HG03066 (cell line): ENCODE results near the gene BLMH.
"Not testable (repeated sequence)": the region's sequence is repeated elsewhere in the genome, so short reads cannot be mapped to it uniquely, and the experiment has no call there.

ENCODE experiments used
- ATAC-seq: cut with Tn5 transposase; IDR thresholded peaks from one replicate; pipeline ENCODE4 v1.9.1; 2021; ENCODE audit warnings: low read depth; ENCODE audit not compliant: unreplicated experiment

Gene BLMH

DNA sequence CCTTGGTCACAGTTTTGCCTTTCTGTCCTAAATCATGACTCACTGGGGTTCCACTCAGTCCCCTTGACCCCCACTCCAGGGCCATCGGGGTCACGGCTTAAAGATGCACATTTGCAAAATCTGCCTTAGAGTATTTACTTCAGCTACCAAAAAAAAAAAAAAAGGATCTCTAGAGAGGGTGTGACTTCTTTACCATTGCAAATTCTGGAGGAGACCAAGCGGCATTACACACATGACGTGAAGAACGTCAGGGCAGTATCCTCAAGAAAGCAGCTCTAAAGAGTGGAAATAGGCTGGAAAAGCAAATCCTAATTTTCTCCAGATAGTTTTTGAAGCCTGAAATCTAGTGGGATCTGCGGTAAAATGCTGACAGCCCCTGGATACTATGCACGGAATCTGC, 81.8 kb downstream of the BLMH start:
- no peak for ATAC-seq

DNA sequence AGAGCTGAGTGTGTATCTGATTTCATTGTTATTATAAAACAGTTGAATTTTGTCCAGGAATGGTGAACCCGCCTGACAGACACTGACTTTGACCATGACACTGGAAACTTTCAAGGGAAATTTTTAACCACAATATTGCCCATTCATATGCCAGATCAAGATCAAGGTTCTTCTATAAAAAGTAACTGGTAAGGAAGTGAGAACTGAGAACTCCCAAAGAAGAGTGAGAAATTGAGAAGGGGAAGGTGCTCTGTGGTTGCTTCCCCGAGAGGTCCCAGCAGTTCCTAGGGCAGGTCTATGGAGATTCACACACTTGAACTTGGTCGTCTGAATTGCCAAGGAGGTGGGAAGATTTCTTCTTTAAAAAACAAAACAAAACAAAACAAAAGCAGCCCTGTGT, 83.5 kb downstream of the BLMH start:
- no peak for ATAC-seq

DNA sequence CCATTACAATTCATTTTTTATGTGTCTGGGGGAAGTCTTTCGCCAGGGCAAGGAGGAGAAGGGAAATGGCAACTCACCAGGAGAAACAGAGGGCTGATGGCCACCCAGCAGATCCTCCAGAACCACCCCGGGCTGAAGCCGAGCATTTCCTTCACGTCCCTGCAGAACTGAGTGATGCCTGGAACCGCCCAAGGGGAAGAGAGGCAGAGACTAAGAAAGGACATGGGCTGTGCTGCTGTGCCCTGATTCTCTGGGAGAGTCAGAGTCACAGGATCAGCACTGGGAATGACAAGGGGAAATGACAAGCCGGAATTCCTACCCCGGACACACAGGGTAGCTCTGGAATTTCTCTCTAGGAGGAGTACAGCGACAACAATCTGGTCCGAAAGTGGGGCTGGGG, 84.1 kb downstream of the BLMH start:
- ATAC-seq = no peak

DNA sequence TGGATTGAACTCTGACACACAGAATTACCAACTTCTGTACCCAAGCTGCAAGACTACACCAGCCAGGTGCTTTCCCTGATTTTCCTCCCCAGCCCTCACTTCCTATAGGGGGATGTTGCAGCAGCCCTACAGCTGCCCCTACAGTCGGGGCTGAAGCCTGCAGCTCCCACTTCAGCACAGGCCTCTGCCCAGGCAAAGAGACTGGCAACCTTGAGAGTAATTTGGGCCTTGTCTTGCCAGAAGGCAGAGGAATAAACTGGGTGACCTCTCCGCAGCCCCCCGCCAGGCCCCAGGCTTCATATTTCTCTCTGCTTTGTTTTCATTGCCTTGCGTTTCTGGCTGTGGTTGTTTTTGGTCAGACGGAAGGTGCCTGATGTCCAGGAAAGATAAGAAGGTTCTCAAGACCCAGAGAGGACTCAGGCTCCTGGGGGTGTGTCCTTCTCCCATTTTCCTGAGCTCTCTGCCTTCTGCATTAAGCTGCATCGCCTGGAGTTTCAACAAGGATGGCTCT, 88.2 kb downstream of the BLMH start:
- no peak for ATAC-seq

DNA sequence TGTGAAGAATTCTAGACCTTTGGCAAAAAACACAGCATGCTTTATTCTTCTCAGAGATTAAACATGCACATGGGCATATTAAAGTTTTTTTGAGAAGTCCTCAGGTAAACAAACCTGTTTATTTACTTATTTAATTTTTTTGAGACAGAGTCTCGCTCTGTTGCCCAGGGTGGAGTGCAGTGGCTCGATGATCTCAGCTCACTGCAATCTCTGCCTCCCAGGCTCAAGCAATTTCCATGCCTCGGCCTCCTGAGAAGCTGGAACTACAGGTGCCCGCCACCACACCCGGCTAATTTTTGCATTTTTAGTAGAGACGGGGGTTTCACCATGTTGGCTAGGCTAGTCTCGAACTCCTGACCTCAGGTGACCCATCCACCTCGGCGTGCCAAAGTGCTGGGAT, 91.1 kb downstream of the BLMH start:
- not testable (repeated sequence) for ATAC-seq

DNA sequence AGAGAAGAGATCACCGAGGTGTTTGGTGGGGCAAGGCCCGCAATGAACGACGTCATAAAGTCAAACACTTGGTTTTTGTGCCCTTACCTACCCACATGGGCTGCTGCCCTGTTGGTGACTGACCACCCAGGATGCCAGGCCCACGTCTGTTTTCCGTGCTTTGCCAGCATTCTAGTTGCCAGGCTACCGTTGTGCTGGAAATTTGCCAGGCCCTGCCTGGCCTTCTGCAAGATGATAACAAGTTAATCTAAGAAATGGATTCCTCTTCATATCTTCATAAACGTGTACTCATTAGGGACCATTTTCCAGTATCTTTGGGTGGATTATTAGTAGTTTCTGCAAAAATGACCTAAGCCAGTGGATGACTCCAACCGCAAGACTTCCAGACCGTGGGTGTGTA, 91.6 kb downstream of the BLMH start:
- ATAC-seq = no peak

DNA sequence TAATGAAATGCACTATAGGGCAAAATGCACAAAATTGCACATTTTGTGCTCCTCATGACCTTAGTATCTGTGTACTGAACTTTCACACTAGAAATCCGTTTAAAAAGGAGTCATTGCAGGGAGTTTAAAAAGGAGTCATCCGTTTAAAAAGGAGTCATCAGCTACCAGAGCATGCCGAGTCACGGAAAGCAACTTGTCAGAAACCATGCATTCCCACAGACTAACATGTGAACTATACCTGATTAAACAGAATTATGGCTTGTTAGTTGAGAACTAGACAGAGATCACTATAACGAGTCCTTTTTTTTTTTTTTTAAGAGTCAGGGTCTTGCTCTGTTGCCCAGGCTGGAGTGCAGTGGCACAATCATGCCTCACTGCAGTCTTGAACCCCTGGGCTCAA, 92.1 kb downstream of the BLMH start:
- no peak for ATAC-seq
